PC-9 (cell line): ENCODE measurements around the gene ELK4. TPM values are rescaled to one million over a fixed set of nuclear protein-coding genes. Genes with fewer than 3 reads are reported as not detected.

Experiments used
- BruUV-seq: library from RNA; stranded (reverse); fragments of 400-500 nt; replicated peaks from 2 replicates; lab custom pipeline; 2021; lab: Mats Ljungman, UMichigan
- CTCF ChIA-PET: fragments of 300-600 bp; sonication (Branson Sonifier 250); formaldehyde crosslinking; loops from one replicate; lab custom pipeline; 2022; ENCODE audit warnings: antibody characterized with exemption; lab: Charles Lee
- POLR2A ChIA-PET: fragments of 300-600 bp; sonication (Branson Sonifier 250); formaldehyde crosslinking; loops from one replicate; lab custom pipeline; 2022; ENCODE audit warnings: antibody characterized with exemption; ENCODE audit not compliant: unreplicated experiment; lab: Charles Lee
- DNase-seq, 2 experiments: peaks; one replicate each; pipeline versions ENCODE4 v3.0.0 to v3.0.0-alpha.2; 2015 to 2022; ENCODE audit warnings: mixed read lengths in 1 of 2
- H2AFZ ChIP-seq: fragments of 200-600 bp; sonication (generic); 2 replicates; pipeline ENCODE4 v1.8.1; 2017; ENCODE audit warnings: antibody characterized with exemption
- H3F3A ChIP-seq: fragments of 200-600 bp; sonication (generic); 2 replicates; pipeline ENCODE4 v1.8.1; 2017; ENCODE audit warnings: antibody characterized with exemption, mild to moderate bottlenecking, low read depth; ENCODE audit not compliant: insufficient read depth
- H3K27ac ChIP-seq: fragments of 200-600 bp; sonication (generic); 2 replicates; pipeline ENCODE4 v1.6.1; 2016; ENCODE audit warnings: mixed run types
- H3K27me3 ChIP-seq: fragments of 200-600 bp; sonication (generic); 2 replicates; pipeline ENCODE4 v1.6.1; 2016; ENCODE audit warnings: low read depth, mixed run types; ENCODE audit not compliant: insufficient read depth
- H3K36me3 ChIP-seq: fragments of 200-600 bp; sonication (generic); 2 replicates; pipeline ENCODE4 v1.6.1; 2016; ENCODE audit warnings: low read depth, mixed run types
- H3K4me1 ChIP-seq: fragments of 200-600 bp; sonication (generic); replicated peaks from 2 replicates; pipeline ENCODE4 v1.6.1; 2016; ENCODE audit warnings: mixed run types; ENCODE audit not compliant: insufficient read depth
- H3K4me2 ChIP-seq: fragments of 200-600 bp; sonication (generic); 2 replicates; pipeline ENCODE4 v1.6.1; 2017; ENCODE audit warnings: mixed run types
- H3K4me3 ChIP-seq: fragments of 200-600 bp; sonication (generic); 2 replicates; pipeline ENCODE4 v1.6.1; 2016; ENCODE audit warnings: mixed run types
- H3K79me2 ChIP-seq: fragments of 200-600 bp; sonication (generic); 2 replicates; pipeline ENCODE4 v1.6.1; 2017; ENCODE audit warnings: low read depth, mixed run types
- H3K9me2 ChIP-seq: fragments of 200-600 bp; sonication (generic); 2 replicates; pipeline ENCODE4 v1.8.1; 2017; ENCODE audit warnings: mild to moderate bottlenecking; ENCODE audit not compliant: insufficient read depth
- H3K9me3 ChIP-seq: fragments of 200-600 bp; sonication (generic); 2 replicates; pipeline ENCODE4 v1.8.1; 2016; ENCODE audit warnings: low read depth; ENCODE audit not compliant: insufficient read depth
- H4K20me1 ChIP-seq: fragments of 200-600 bp; sonication (generic); 2 replicates; pipeline ENCODE4 v1.8.1; 2017; ENCODE audit not compliant: insufficient read depth
- CTCF ChIP-seq: fragments of 200-600 bp; sonication (generic); conservative IDR thresholded peaks from 2 replicates; pipeline ENCODE4 v1.6.1; 2017; ENCODE audit warnings: mixed run types, antibody characterized with exemption, mild to moderate bottlenecking, moderate library complexity
- EZH2 ChIP-seq: fragments of 200-600 bp; sonication (generic); IDR thresholded peaks from 2 replicates; pipeline ENCODE4 v1.8.0; 2017; ENCODE audit warnings: antibody characterized with exemption, low read depth
- intact Hi-C: fragments of 100-400 bp; cut with micrococcal nuclease; formaldehyde crosslinking; loops from one replicate; pipeline ENCODE4 v1.10.0; 2022; ENCODE audit not compliant: unreplicated experiment
- total RNA-seq: library from RNA; stranded (reverse); gene quantifications from 2 replicates; pipeline ENCODE4 v1.2.3, GENCODE V29; 2021

The ELK4 gene
- total RNA-seq, 1 experiment from 2014 or later = 48.1 TPM

GRCh38 chr1:205627956-205628355 is 3.9 kb downstream of the ELK4 start:
- TF ChIP-seq CTCF = no peak
- TF ChIP-seq EZH2 = no peak
- Histone ChIP-seq H3K9me2 (no peaks in the 10 kb centered on the region), H3F3A (peaks cover 43% of the 10 kb centered on the region), H3K4me2 (no peak overlapping the region), H2AFZ (no peak overlapping the region), H3K27me3 (no peaks in the 10 kb centered on the region), H4K20me1 (peaks cover 37% of the 10 kb centered on the region), H3K27ac (no peak overlapping the region), H3K4me3 (no peak overlapping the region), H3K79me2 (peaks cover 75% of the 10 kb centered on the region), H3K4me1 (peaks cover 16% of the 10 kb centered on the region), H3K36me3 (peaks cover 5% of the 10 kb centered on the region; the same call in 1 of the 2 replicates), H3K9me3 (no peaks in the 10 kb centered on the region)
- ChIA-PET POLR2A (no interaction called here), CTCF (interaction anchor here (0.5 kb wide), 1 partner anchor 264 kb away, joined by 3 read pairs; no protein-coding TSS in a partner anchor)
- intact Hi-C loops = no loop called here
- BruUV-seq = no TSS peak
- DNase-seq = no peak

GRCh38 chr1:205626216-205626615 is 5.6 kb downstream of the ELK4 start:
- no TSS peak for BruUV-seq
- TF ChIP-seq EZH2 (no peak), CTCF (no peak)
- POLR2A ChIA-PET = no interaction called here

GRCh38 chr1:205623646-205624045 is 8.2 kb downstream of the ELK4 start:
- CTCF ChIA-PET = no interaction called here

More at GRCh38 chr1:205626216-205626615, 5.6 kb downstream of the ELK4 start:
- Histone ChIP-seq H3K4me3 (no peak overlapping the region), H3K27me3 (no peaks in the 10 kb centered on the region), H3K36me3 (peaks cover 14% of the 10 kb centered on the region; the same call in 1 of the 2 replicates), H3K27ac (no peak overlapping the region), H3K4me2 (no peak overlapping the region), H3K9me3 (no peaks in the 10 kb centered on the region), H4K20me1 (peaks cover 37% of the 10 kb centered on the region), H3K9me2 (no peaks in the 10 kb centered on the region), H3K4me1 (peaks cover 11% of the 10 kb centered on the region), H2AFZ (no peak overlapping the region), H3F3A (peaks cover 33% of the 10 kb centered on the region), H3K79me2 (peaks cover 75% of the 10 kb centered on the region)
- CTCF ChIA-PET = no interaction called here
- DNase-seq = no peak
- intact Hi-C loops = no loop called here

More at GRCh38 chr1:205623646-205624045, 8.2 kb downstream of the ELK4 start:
- no peaks in the 10 kb centered on the region for H3K9me2 ChIP-seq
- no peaks in the 10 kb centered on the region for H3K4me1 ChIP-seq
- H4K20me1 ChIP-seq = peaks cover 28% of the 10 kb centered on the region
- no peak for DNase-seq
- H3K27me3 ChIP-seq = no peaks in the 10 kb centered on the region
- no peak for TF ChIP-seq EZH2
- TF ChIP-seq CTCF = no peak
- H2AFZ ChIP-seq = no peak overlapping the region
- no peak overlapping the region for H3K4me2 ChIP-seq
- H3K27ac ChIP-seq = no peak overlapping the region
- intact Hi-C loops = no loop called here
- H3F3A ChIP-seq = peaks cover 24% of the 10 kb centered on the region; the same call in 1 of the 2 replicates
- peaks cover 24% of the 10 kb centered on the region; the same call in 1 of the 2 replicates for H3K36me3 ChIP-seq
- no TSS peak for BruUV-seq
- POLR2A ChIA-PET = no interaction called here
- H3K9me3 ChIP-seq = no peaks in the 10 kb centered on the region
- no peak overlapping the region for H3K4me3 ChIP-seq
- H3K79me2 ChIP-seq = peaks cover 52% of the 10 kb centered on the region
